HepG2 (cell line): ENCODE results near the gene TEAD3. TPM values are rescaled to one million over a fixed set of nuclear protein-coding genes. Genes with fewer than 3 reads are reported as not detected.

Experiments
- ARNT2 ChIP-seq: sonication (generic); formaldehyde crosslinking; IDR thresholded peaks from 2 replicates; pipeline ENCODE4 v1.8.0; 2022; ENCODE audit warnings: mild to moderate bottlenecking, low read depth, missing genetic modification reagents, moderate library complexity
- CBX5 ChIP-seq: sonication (generic); formaldehyde crosslinking; IDR thresholded peaks from 2 replicates; pipeline ENCODE4 v1.4.0; 2020; ENCODE audit warnings: missing genetic modification reagents, borderline replicate concordance
- FOXO1 ChIP-seq: sonication (generic); formaldehyde crosslinking; IDR thresholded peaks from 2 replicates; pipeline ENCODE4 v1.4.0; 2020; ENCODE audit warnings: missing genetic modification reagents
- HDAC2 ChIP-seq: sonication (generic); formaldehyde crosslinking; IDR thresholded peaks from 2 replicates; pipeline ENCODE4 v1.4.0; 2020; ENCODE audit warnings: missing genetic modification reagents
- MED8 ChIP-seq: sonication (generic); formaldehyde crosslinking; IDR thresholded peaks from 2 replicates; pipeline ENCODE4 v1.8.1; 2023; ENCODE audit warnings: mild to moderate bottlenecking, missing genetic modification reagents; ENCODE audit not compliant: insufficient replicate concordance
- MEF2D ChIP-seq: sonication (generic); formaldehyde crosslinking; IDR thresholded peaks from 2 replicates; pipeline ENCODE4 v1.5.1; 2020; ENCODE audit warnings: mild to moderate bottlenecking, missing genetic modification reagents
- PRMT3 ChIP-seq: sonication (generic); formaldehyde crosslinking; IDR thresholded peaks from 2 replicates; pipeline ENCODE4 v1.8.1; 2022; ENCODE audit warnings: low read depth, mild to moderate bottlenecking, moderate library complexity, missing genetic modification reagents, borderline replicate concordance
- SALL1 ChIP-seq: sonication (generic); formaldehyde crosslinking; IDR thresholded peaks from 2 replicates; pipeline ENCODE4 v1.8.0; 2022; ENCODE audit warnings: mild to moderate bottlenecking, missing genetic modification reagents
- SNRNP70 ChIP-seq: fragments of 200-400 bp; formaldehyde crosslinking; IDR thresholded peaks from 2 replicates; pipeline ENCODE4 v1.6.1; 2017; ENCODE audit warnings: mild to moderate bottlenecking, low read depth, low read length, moderate library complexity
- SRF ChIP-seq: IDR thresholded peaks from 2 replicates; pipeline ENCODE4 v1.6.1; 2011; ENCODE audit warnings: mild to moderate bottlenecking, low read depth, low read length, moderate library complexity
- ZFP1 ChIP-seq: IDR thresholded peaks from 2 replicates; pipeline ENCODE4 v1.6.1; 2016
- ZNF383 ChIP-seq: sonication (generic); formaldehyde crosslinking; IDR thresholded peaks from 2 replicates; pipeline ENCODE4 v1.4.0; 2020; ENCODE audit warnings: missing genetic modification reagents, mild to moderate bottlenecking, borderline replicate concordance
- polyA plus RNA-seq, 8 experiments: library from polyadenylated mRNA; depleted of rRNA in 3 of 8; stranded (reverse) in 7 of 8; unstranded in 1 of 8; fragments of >200 nt; fragmentation: Illumina TruSeq in 4 of 8; extraction: Trizol in 4 of 8; gene quantifications; 2 replicates each; pipeline versions ENCODE4 v1.2.1 to v1.2.3, GENCODE V29; 2011 to 2016; ENCODE audit warnings: low read depth in 4 of 8, missing spikeins in 1 of 8, mixed read lengths in 1 of 8; ENCODE audit not compliant: insufficient read depth in 1 of 8
- total RNA-seq, 5 experiments: library from RNA; depleted of rRNA; stranded (reverse); fragments of >200 nt; fragmentation: Illumina TruSeq; extraction: Trizol; gene quantifications; 2 replicates each; pipeline ENCODE4 v1.2.3, GENCODE V29; 2016; ENCODE audit warnings: low read depth in 1 of 5
- TF ChIP-seq, protein P1 (sequence below): sonication (generic); formaldehyde crosslinking; IDR thresholded peaks from 2 replicates; pipeline ENCODE4 v1.4.0; 2020; ENCODE audit warnings: low read depth, mild to moderate bottlenecking, missing genetic modification reagents
- TF ChIP-seq, protein P2 (sequence below), 2 experiments: fragments of 450-650 bp in 1 of 2; sonication (generic) in 1 of 2; formaldehyde crosslinking in 1 of 2; IDR thresholded peaks; 2 replicates each; pipeline versions ENCODE4 v1.6.1 to v1.8.0; 2016 to 2022; ENCODE audit warnings: antibody characterized with exemption in 1 of 2, mild to moderate bottlenecking in 1 of 2, missing genetic modification reagents in 1 of 2
- TF ChIP-seq, protein P3 (sequence below): sonication (generic); formaldehyde crosslinking; conservative IDR thresholded peaks from 2 replicates; pipeline ENCODE4 v1.4.0; 2020; ENCODE audit warnings: missing genetic modification reagents
- TF ChIP-seq, protein P4 (sequence below): IDR thresholded peaks from 2 replicates; pipeline ENCODE4 v1.6.1; 2018; ENCODE audit warnings: missing genetic modification reagents, mild to moderate bottlenecking, missing compliant biosample characterization

The TEAD3 gene
- total and polyA plus RNA-seq, 2 of the 13 experiments (the other 11 are each of a cell fraction or from before 2014, with no cell fraction given) = 15.1 to 16.5 TPM

DNA sequence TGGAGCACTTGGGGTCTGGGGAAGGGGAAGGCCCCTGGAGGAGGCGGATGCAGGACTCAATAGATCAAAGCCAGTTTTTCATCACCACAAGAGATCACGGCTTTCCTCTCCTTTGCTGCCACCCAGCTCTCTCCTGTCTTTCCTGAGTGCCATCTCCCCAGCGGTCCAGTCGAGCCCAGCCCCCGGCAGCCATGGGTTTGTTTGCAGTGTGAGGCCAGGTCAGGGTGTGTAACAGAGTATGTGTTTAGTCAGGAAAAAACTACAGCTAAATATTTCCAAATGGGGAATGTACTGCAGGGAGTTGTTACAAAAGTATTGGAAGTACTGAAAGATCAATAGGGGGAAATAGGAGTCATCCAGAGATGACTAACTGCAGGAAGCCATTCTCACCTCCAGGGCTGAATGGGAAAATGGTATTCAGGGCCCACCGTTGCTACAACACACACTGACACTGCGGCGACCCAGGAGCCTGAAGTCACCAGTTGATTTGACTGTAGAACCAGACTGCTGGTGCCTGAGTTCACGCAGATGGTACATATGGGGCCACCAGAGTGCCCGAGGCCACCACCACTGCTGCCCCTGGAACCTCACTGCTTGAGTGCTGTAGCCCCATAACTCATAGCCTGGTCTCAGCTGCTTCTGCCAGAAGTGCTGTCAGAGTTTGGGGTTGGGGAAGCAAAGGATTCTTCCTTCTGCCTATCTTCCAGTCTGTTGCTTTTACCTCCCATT is 68.3 kb downstream of the TEAD3 start (continued):
- TF ChIP-seq PRMT3 (no peak), MEF2D (CRISPR knock-in tag) (peak; percentile 66; the same call in 1 of the 2 replicates), CBX5 (peak; percentile 50; the same call in 1 of the 2 replicates), ZNF383 (CRISPR knock-in tag) (no peak), ARNT2 (no peak), FOXO1 (0 out of 2 replicates have a peak, but pooled peaks have one; percentile 10), SALL1 (CRISPR knock-in tag) (peak; percentile 82), ZFP1 (0 out of 2 replicates have a peak, but pooled peaks have one; percentile 35), SNRNP70 (no peak), SRF (no peak), MED8 (no peak), HDAC2 (CRISPR knock-in tag) (peak; percentile 70)
- TF ChIP-seq, protein P1, sequence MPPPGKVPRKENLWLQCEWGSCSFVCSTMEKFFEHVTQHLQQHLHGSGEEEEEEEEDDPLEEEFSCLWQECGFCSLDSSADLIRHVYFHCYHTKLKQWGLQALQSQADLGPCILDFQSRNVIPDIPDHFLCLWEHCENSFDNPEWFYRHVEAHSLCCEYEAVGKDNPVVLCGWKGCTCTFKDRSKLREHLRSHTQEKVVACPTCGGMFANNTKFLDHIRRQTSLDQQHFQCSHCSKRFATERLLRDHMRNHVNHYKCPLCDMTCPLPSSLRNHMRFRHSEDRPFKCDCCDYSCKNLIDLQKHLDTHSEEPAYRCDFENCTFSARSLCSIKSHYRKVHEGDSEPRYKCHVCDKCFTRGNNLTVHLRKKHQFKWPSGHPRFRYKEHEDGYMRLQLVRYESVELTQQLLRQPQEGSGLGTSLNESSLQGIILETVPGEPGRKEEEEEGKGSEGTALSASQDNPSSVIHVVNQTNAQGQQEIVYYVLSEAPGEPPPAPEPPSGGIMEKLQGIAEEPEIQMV (CRISPR knock-in tag) = no peak
- TF ChIP-seq, protein P2, sequence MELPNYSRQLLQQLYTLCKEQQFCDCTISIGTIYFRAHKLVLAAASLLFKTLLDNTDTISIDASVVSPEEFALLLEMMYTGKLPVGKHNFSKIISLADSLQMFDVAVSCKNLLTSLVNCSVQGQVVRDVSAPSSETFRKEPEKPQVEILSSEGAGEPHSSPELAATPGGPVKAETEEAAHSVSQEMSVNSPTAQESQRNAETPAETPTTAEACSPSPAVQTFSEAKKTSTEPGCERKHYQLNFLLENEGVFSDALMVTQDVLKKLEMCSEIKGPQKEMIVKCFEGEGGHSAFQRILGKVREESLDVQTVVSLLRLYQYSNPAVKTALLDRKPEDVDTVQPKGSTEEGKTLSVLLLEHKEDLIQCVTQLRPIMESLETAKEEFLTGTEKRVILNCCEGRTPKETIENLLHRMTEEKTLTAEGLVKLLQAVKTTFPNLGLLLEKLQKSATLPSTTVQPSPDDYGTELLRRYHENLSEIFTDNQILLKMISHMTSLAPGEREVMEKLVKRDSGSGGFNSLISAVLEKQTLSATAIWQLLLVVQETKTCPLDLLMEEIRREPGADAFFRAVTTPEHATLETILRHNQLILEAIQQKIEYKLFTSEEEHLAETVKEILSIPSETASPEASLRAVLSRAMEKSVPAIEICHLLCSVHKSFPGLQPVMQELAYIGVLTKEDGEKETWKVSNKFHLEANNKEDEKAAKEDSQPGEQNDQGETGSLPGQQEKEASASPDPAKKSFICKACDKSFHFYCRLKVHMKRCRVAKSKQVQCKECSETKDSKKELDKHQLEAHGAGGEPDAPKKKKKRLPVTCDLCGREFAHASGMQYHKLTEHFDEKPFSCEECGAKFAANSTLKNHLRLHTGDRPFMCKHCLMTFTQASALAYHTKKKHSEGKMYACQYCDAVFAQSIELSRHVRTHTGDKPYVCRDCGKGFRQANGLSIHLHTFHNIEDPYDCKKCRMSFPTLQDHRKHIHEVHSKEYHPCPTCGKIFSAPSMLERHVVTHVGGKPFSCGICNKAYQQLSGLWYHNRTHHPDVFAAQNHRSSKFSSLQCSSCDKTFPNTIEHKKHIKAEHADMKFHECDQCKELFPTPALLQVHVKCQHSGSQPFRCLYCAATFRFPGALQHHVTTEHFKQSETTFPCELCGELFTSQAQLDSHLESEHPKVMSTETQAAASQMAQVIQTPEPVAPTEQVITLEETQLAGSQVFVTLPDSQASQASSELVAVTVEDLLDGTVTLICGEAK (IDR thresholded peaks at IDR 0.05) = no peak
- TF ChIP-seq, protein P2 (CRISPR knock-in tag; IDR thresholded peaks at IDR 0.05) = no peak
- TF ChIP-seq, protein P3, sequence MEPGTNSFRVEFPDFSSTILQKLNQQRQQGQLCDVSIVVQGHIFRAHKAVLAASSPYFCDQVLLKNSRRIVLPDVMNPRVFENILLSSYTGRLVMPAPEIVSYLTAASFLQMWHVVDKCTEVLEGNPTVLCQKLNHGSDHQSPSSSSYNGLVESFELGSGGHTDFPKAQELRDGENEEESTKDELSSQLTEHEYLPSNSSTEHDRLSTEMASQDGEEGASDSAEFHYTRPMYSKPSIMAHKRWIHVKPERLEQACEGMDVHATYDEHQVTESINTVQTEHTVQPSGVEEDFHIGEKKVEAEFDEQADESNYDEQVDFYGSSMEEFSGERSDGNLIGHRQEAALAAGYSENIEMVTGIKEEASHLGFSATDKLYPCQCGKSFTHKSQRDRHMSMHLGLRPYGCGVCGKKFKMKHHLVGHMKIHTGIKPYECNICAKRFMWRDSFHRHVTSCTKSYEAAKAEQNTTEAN (CRISPR knock-in tag) = peak; percentile 83
- TF ChIP-seq, protein P4, sequence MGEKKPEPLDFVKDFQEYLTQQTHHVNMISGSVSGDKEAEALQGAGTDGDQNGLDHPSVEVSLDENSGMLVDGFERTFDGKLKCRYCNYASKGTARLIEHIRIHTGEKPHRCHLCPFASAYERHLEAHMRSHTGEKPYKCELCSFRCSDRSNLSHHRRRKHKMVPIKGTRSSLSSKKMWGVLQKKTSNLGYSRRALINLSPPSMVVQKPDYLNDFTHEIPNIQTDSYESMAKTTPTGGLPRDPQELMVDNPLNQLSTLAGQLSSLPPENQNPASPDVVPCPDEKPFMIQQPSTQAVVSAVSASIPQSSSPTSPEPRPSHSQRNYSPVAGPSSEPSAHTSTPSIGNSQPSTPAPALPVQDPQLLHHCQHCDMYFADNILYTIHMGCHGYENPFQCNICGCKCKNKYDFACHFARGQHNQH = peak; percentile 82
